ENCODE results near the gene CFAP299. TPM values are rescaled to one million over a fixed set of nuclear protein-coding genes. Genes with fewer than 3 reads are reported as not detected.

The CFAP299 gene
- total RNA-seq, 1 donor from 2014 or later, result not detected

DNA sequence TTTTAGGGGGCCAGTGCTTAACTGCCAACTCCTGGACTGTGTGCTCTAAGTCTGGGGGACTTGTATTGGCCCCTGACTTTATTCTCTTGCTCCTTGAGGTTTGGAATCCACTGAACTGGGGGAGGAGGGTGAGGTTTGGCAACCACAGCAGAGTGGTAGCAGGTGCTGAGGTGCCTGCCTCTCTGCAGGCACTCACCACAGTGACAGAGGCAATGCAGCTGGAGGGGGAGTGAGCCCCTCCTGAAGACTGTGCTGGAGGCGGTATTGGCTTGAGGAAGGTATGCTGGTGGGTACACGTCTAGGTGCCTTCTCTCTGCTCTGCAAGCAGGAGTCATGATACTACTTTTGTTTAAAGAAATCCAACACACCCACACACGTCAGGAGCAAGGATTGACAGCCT is 24.6 kb downstream of the CFAP299 start:
- H3K4me1 Mint-ChIP-seq (ENCODE audit: low read depth, unreplicated experiment), result no peaks in the 10 kb centered on the region
- Histone ChIP-seq H3K79me2 (ENCODE audit: insufficient read depth, low read length) (no peaks in the 10 kb centered on the region), H3K27me3 (ENCODE audit: insufficient read depth, low read length) (no peaks in the 10 kb centered on the region), H4K20me1 (ENCODE audit: insufficient read depth, low read length) (no peaks in the 10 kb centered on the region), H3K9ac (ENCODE audit: low read length) (no peak overlapping the region), H3K4me3 (ENCODE audit: insufficient read depth, low read depth, low read length) (no peak overlapping the region), H3K9me3 (ENCODE audit: insufficient read depth, low read depth, low read length) (no peaks in the 10 kb centered on the region), H3K4me2 (ENCODE audit: low read length) (no peak overlapping the region), H3K4me1 (ENCODE audit: insufficient read depth, low read length) (no peaks in the 10 kb centered on the region), H3K27ac (ENCODE audit: low read depth, low read length) (no peak overlapping the region), H3K36me3 (ENCODE audit: insufficient read depth, low read length) (no peaks in the 10 kb centered on the region), H2AFZ (ENCODE audit: low read depth, low read length) (no peak overlapping the region)
- TF ChIP-seq EZH2 (IDR thresholded peaks at IDR 0.05; ENCODE audit: insufficient read depth, low read length) (no peak), CTCF (IDR thresholded peaks at IDR 0.05; ENCODE audit: insufficient read depth, low read depth, low read length) (no peak)
- no peak overlapping the region for H3K4me3 Mint-ChIP-seq (ENCODE audit: unreplicated experiment)
- FAIRE-seq, result no peak
- DNase-seq (ENCODE audit: low read depth), result no peak
- no peaks in the 10 kb centered on the region for H3K36me3 Mint-ChIP-seq (ENCODE audit: low read depth, unreplicated experiment)
- H3K9me3 Mint-ChIP-seq (ENCODE audit: unreplicated experiment), result no peaks in the 10 kb centered on the region
- no peak overlapping the region for H3K27ac Mint-ChIP-seq (ENCODE audit: unreplicated experiment)
- H3K27me3 Mint-ChIP-seq (ENCODE audit: low read depth, unreplicated experiment), result peaks cover 36% of the 10 kb centered on the region

DNA sequence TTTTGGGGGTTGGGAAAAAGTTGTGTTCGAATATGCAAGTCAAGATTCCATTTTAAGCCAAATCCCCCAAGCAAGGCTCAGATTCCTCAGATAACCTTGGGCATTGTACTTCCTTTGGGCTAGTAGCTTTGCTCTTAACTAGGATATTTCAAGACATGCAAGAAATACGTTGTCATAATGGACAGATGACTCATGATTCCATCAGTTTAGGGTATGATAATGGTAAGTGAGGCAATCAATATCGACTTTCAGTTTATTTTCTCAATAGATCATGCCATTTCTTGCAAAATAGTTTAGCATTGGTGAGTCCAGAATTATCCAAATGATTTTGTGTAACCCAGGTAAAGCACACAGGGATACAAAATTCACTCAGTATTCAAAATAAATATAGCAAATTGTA is 25.4 kb downstream of the CFAP299 start:
- Histone ChIP-seq H3K27me3 (ENCODE audit: insufficient read depth, low read length) (no peaks in the 10 kb centered on the region), H3K36me3 (ENCODE audit: insufficient read depth, low read length) (no peaks in the 10 kb centered on the region), H3K9me3 (ENCODE audit: insufficient read depth, low read depth, low read length) (no peaks in the 10 kb centered on the region), H3K4me3 (ENCODE audit: insufficient read depth, low read depth, low read length) (no peak overlapping the region), H3K9ac (ENCODE audit: low read length) (no peak overlapping the region), H3K4me2 (ENCODE audit: low read length) (peak overlapping the region; percentile 17), H4K20me1 (ENCODE audit: insufficient read depth, low read length) (no peaks in the 10 kb centered on the region), H3K79me2 (ENCODE audit: insufficient read depth, low read length) (no peaks in the 10 kb centered on the region), H2AFZ (ENCODE audit: low read depth, low read length) (no peak overlapping the region), H3K4me1 (ENCODE audit: insufficient read depth, low read length) (no peaks in the 10 kb centered on the region), H3K27ac (ENCODE audit: low read depth, low read length) (no peak overlapping the region)
- no peak for DNase-seq (ENCODE audit: low read depth)
- Mint-ChIP-seq H3K4me3 (ENCODE audit: unreplicated experiment) (no peak overlapping the region), H3K27me3 (ENCODE audit: low read depth, unreplicated experiment) (peaks cover 36% of the 10 kb centered on the region), H3K27ac (ENCODE audit: unreplicated experiment) (no peak overlapping the region), H3K4me1 (ENCODE audit: low read depth, unreplicated experiment) (no peaks in the 10 kb centered on the region), H3K36me3 (ENCODE audit: low read depth, unreplicated experiment) (no peaks in the 10 kb centered on the region), H3K9me3 (ENCODE audit: unreplicated experiment) (no peaks in the 10 kb centered on the region)
- FAIRE-seq, result peak; percentile 9
- no peak for TF ChIP-seq CTCF (IDR thresholded peaks at IDR 0.05; ENCODE audit: insufficient read depth, low read depth, low read length)
- no peak for TF ChIP-seq EZH2 (IDR thresholded peaks at IDR 0.05; ENCODE audit: insufficient read depth, low read length)

DNA sequence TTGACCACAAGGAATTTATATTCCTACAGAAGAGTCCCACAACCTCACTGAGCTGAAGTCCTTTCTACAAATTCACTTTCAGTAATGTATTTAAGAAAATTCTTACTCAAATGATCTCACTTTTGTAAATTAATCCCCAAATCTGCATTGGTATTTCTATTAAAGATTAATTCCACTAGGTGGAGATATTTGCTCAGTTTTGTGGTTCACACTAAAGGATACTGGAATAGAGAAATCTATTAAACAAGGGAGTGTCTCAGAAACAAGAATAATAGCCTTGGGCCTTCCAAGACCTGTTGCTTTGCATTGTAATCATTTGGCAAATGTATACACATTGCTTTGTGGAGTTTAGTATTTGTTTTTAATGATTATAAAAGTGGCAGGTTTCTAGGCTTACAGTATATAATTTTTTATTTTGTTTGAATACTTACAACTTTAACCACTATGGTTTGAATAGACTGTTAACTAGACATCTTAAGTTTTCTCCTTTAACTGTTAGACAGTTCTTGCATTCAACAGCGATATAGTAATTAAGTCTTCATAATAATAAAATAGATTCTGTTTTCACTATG is 25.9 kb downstream of the CFAP299 start:
- no peaks in the 10 kb centered on the region for H3K79me2 ChIP-seq (ENCODE audit: insufficient read depth, low read length)
- no peaks in the 10 kb centered on the region for H3K36me3 Mint-ChIP-seq (ENCODE audit: low read depth, unreplicated experiment)
- H3K4me1 Mint-ChIP-seq (ENCODE audit: low read depth, unreplicated experiment), result no peaks in the 10 kb centered on the region
- H3K4me2 ChIP-seq (ENCODE audit: low read length), result no peak overlapping the region
- H3K9me3 ChIP-seq (ENCODE audit: insufficient read depth, low read depth, low read length), result no peaks in the 10 kb centered on the region
- H3K27me3 Mint-ChIP-seq (ENCODE audit: low read depth, unreplicated experiment), result peaks cover 34% of the 10 kb centered on the region
- H3K4me1 ChIP-seq (ENCODE audit: insufficient read depth, low read length), result no peaks in the 10 kb centered on the region
- DNase-seq (ENCODE audit: low read depth), result no peak
- no peak overlapping the region for H2AFZ ChIP-seq (ENCODE audit: low read depth, low read length)
- H3K36me3 ChIP-seq (ENCODE audit: insufficient read depth, low read length), result no peaks in the 10 kb centered on the region
- H3K27me3 ChIP-seq (ENCODE audit: insufficient read depth, low read length), result no peaks in the 10 kb centered on the region
- H4K20me1 ChIP-seq (ENCODE audit: insufficient read depth, low read length), result no peaks in the 10 kb centered on the region
- no peak overlapping the region for H3K27ac Mint-ChIP-seq (ENCODE audit: unreplicated experiment)
- no peak overlapping the region for H3K4me3 ChIP-seq (ENCODE audit: insufficient read depth, low read depth, low read length)
- no peak overlapping the region for H3K9ac ChIP-seq (ENCODE audit: low read length)
- H3K9me3 Mint-ChIP-seq (ENCODE audit: unreplicated experiment), result no peaks in the 10 kb centered on the region
- peak; percentile 30 for TF ChIP-seq CTCF (IDR thresholded peaks at IDR 0.05; ENCODE audit: insufficient read depth, low read depth, low read length)
- no peak for TF ChIP-seq EZH2 (IDR thresholded peaks at IDR 0.05; ENCODE audit: insufficient read depth, low read length)
- H3K4me3 Mint-ChIP-seq (ENCODE audit: unreplicated experiment), result no peak overlapping the region
- FAIRE-seq, result no peak
- no peak overlapping the region for H3K27ac ChIP-seq (ENCODE audit: low read depth, low read length)
